Inferior parietal cortex (tissue), 1 donor: ENCODE data around the gene VIT.
"Not testable (repeated sequence)": the region's sequence is repeated elsewhere in the genome, so short reads cannot be mapped to it uniquely, and the experiment has no call there.

Experiments used
- DNase-seq: peaks from one replicate; pipeline ENCODE4 v3.0.0-alpha.2; 2016; ENCODE audit errors: extremely low spot score

Gene VIT

DNA sequence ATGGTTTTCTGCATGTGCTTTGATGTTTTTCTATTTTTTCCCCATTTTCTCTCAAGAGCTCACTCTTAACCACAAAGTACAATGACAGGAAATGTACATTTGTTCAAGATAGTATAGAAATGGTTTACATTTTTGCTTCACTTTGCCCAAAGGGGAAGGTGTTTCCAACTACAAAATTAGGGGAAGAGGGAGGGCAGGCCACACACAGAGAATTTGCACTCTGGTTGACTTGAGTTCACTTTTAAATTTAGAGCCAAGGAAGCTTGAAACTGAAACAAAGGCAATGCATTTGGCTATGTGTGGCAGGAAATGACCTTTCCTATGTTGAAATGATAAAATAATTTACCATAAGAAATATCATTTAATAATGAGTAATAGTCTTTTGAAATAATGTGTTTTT is 19.1 kb upstream of the VIT start:
- DNase-seq: no peak

DNA sequence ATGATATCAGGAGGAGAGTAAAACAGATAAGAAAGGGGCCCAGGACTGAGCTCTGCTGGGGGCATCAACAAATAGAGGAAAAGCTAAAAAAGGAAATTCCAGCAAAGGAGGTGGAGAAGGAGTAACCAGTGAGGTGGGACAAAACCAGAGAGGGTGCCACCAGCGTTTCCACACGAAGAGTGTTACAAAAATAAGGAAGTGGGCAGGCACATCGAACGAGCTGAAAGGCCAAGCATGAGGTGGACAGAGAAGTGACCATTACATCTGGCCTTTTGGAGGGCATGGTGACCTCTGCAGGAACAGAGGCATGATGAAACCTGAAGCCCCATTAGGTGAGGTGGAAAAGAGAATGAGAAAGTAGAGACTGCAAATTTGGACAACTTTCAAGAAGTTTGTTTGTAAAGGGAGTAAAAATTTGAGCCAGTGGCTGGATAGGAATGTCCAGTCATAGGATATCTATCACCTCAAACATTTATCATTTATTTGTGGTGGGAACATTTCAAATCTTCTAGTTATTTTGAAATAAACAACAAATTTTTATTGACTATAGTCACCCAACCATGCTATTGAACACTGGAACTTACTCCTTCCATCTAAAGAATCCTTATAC is 18.4 kb upstream of the VIT start:
- DNase-seq: no peak

GRCh38 chr2:36678856-36679255 is 17.7 kb upstream of the VIT start:
- no peak for DNase-seq

DNA sequence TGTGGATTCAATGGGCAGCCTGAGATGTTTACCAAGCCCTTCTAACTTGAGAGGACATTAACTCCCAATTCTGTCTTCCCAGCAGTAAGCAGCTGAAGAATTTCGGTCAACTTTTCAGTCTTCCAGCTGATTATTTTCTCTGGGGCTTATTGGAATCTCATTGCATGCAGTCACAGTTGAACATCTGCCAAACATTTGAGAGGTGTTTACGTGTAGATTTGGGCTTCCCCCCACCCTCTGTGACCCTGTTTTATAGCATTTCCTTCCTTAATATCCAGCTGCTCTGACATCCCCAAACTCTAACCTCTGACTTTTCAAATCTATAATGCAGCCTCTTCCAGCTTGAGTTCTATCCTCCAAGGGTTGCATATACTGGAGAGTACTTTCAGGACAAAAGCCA is 16.5 kb upstream of the VIT start:
- DNase-seq: no peak

DNA sequence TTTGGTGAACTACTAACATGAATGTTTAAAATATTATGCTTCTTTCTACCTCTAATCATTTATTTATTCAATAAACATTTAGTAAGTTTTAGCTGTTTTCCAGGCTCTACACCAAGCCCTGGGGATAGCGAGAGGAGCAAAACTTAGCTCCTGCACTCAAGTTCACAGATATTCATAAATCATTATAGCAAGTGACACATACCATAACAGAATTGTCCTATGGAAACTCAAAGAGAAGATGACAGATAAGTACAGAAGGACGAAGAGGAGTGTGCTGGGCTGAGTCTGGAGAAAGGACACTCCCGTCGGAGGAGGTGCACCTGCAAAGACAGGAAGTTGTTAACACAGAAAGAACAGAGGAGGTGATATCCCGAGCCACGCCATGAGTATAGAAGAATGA is 13.9 kb upstream of the VIT start:
- no peak for DNase-seq

GRCh38 chr2:36683002-36683401 is 13.5 kb upstream of the VIT start:
- DNase-seq: no peak

GRCh38 chr2:36688291-36688690 is 8.2 kb upstream of the VIT start:
- not testable (repeated sequence) for DNase-seq

DNA sequence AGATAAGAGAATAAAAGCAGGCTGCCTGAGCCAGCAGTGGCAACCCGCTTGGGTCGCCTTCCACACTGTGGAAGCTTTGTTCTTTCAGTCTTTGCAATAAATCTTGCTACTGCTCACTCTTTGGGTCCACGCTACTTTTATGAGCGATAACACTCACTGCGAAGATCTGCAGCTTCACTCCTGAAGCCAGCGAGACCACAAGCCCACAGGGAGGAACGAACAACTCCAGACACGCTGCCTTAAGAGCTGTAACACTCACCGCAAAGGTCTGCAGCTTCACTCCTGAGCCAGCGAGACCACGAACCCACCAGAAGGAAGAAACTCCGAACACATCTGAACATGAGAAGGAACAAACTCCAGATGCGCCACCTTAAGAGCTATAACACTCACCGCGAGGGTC is 7.5 kb upstream of the VIT start:
- DNase-seq: not testable (repeated sequence)

GRCh38 chr2:36692121-36692520 is 4.4 kb upstream of the VIT start:
- DNase-seq: no peak

DNA sequence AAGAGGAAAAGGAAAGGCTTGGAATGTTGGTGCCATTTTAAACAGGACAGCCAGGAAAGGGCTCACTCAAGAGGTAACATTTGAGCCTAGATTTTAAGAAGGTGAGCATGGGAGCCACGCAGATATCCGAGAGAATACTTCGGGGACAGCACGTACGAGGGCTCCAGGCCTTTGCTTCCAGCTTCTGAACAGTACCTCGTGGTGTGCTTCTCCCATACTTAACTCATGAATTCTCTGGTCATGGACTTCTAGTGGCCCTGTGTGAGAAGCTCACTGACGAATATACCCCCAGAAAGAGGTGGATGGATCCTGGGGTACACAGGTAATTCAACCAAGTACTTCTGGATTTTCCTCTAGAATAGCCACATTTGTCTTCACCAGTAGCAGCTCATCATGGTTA is 2.7 kb upstream of the VIT start:
- DNase-seq: no peak

DNA sequence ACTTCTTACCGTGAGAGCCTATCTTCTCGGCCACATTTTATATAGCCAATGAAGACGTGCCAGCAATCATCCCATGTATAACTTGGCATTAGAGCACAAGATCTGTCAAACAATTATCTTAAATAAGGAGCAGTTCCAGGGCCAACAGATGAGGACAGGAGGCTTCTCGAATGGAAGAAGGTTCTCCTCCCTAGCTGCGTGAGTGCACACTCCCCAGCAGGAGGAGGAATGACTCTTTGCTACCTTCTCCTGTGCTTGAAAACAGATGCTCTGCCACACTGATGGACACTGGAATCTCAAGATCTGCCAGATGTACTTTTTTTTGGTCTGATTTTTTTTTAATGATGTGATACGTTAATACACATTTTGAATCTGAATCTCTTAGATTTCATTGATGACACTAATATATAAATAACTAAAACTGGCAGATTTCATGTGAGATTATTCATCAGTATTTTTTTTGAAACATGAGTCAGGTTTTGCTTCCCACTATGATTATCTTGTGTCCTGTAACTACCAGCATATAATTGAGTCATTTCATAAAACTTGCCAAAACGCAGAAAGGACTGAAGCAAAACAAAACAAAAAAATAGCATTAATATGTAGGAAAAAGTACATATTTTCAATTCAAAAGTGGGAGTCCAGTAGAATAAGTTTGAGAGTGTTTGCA is 626 bp upstream of the VIT start:
- DNase-seq: no peak

DNA sequence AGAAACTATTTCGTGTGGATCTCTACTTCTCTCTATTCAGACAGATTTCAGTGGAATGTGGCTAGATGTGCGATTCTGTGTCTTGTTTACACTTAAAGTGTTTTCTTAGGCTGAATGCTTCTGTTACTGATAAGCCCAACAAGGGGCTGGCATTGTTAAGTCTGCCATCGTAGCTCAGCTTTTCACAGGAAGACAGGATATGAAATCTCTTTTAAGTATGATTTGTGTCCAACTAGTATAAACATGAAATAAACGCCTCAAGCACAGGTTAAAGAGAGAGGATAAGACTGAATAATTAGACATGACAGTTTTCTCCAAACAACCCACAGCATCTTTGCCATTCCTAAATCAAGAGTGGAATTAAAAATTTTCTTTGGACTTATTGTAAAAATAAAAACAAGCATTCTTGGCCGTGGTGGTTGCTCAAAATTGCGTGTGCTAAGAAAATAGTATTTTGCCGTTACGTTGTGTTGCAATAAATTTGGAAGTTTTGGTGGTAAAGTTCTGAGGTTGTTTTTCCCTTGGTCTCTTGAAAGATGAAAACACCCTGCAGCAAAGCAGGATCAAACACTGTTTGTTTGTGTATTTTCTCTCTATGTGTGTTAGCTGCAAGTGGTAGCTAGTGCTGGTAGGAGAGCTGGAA is 1.0 kb downstream of the VIT start:
- no peak for DNase-seq

GRCh38 chr2:36698993-36699392 is 2.5 kb downstream of the VIT start:
- no peak for DNase-seq

DNA sequence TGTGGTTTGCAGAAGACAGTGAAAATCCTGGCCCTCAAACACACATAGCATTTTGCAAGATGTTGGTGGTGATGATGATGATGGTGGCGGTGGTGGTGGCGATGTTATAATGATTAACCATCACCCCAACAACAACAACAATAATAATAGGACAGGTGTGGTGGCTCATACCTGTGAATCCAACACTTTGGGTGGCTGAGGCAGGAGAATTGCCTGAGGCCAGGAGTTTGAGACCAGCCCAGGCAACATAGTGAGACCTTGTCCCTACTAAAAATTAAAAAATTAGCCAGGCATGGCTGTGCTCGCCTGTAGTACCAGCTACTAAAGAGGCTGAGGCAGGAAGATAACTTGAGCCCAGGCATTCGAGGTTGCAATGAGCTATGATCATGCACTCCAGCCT is 3.8 kb downstream of the VIT start:
- no peak for DNase-seq

DNA sequence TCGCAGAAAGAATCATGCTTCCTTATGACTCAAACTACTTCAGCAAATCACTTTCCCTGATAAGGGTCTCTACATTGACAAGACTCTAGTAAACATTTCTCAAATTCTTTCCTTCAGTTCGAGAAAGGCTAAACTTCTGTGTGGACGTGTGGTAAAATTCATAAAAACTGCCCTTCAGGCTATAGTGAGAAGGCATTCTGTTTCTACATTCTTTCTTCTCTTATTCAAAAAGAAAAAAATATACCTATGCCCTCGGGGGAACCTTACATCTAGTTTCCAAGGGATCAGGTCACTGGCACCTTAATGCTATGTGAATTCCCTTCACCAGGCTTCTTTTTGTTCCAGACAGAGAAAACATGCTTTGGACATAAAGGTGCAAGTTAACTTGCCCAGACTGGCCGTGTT is 4.9 kb downstream of the VIT start:
- no peak for DNase-seq

DNA sequence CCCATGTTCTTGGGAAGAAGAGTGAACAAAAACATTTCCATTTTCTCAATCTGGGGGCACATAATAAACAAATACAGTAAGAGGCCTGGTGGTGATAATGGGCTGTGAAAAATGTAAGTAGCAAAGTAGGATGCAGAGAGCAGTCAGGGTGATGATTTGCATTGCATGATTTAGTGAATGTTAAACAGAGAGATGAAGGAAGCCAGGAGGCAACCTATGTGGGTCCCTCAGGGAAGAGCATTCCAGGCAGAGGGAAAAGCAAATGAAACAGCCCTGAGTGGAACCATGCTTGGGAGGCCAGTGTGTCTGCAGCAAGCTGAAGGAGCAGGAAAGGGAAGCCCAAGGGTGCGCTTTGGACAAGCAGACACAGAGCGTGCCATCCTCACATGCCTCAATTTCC is 5.4 kb downstream of the VIT start:
- no peak for DNase-seq

- DNase-seq: no peak
Observed at GRCh38 chr2:36702781-36703180, 6.3 kb downstream of the VIT start.

DNA sequence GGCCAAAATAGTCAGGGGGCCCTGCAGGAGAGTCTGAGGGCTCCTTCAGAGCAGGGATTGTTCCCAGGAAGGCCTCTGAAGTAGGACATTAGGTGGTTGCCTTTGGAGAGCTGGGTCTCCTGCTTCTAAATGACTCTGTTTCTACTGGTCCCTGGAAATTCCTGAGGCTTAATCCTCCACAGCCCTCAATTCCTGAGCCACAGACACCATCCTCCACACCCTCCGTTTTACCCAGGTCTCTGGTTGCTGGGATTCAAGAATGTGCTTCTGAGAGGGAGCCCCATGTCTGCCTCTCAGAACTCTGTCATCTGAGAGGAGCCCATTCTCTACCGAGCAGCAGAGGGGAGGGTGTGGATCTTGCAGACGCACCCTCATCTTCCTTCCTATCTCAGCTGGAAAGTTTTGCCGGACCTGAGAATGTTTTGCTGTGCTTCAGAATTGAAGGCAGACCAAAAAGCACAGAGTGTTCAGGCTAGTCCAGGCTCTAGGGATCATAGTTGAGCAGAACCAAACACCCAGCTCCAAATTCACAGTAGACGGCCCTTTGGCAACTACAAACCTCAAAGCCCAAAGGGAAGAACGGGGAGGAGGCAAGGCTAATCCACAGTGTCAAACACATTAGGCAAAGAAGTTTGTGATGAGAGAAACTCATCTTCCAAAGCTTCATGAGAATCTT is 8.1 kb downstream of the VIT start:
- no peak for DNase-seq

DNA sequence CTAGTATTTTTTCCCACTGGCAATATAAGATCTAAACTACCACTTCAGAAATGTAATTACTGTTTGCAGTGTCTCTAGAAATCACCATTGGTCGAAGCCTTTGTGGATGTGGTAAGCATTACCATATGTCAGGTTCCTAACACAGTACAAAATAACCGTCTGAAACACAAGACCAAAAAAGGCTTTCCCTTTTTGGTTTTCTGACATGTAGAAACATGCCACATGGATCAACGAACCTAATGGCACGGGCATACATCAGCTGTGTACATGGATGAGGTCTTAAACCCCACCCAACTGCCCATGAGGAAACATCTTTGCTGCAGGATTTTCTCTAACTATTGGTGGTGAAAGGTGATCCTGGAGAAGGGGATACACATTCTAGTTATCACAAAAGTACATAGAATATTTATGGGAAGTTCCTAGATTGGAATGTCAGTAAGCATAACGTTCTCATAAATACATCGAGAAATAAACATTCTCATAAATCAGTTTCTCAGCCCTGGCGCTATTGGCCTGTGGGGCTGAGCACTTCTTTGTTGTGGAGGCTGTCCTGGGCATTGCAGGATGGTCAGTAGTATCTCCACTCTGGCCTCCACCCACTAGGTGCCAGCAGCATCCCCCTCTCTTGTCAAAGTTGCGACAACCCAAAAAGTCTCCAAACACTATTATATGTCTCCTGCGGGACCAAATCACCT is 9.0 kb downstream of the VIT start:
- no peak for DNase-seq

- DNase-seq: no peak
Observed at GRCh38 chr2:36706021-36706876, 9.7 kb downstream of the VIT start.

GRCh38 chr2:36707050-36707449 is 10.5 kb downstream of the VIT start:
- no peak for DNase-seq
